Inferior parietal cortex (tissue), 1 donor: ENCODE data around the gene IGSF9B.
"Not testable (repeated sequence)": the region's sequence is repeated elsewhere in the genome, so short reads cannot be mapped to it uniquely, and the experiment has no call there.

Source experiments
- DNase-seq: peaks from one replicate; pipeline ENCODE4 v3.0.0-alpha.2; 2016; ENCODE audit errors: extremely low spot score

Gene IGSF9B

GRCh38 chr11:133956650-133957633 lies at the start of gene IGSF9B:
IGSF9B (minus strand) TSS chr11:133956968; CDS start chr11:133956754, 214 bp downstream.
- peak; percentile 80 for DNase-seq

- no peak for DNase-seq
These were observed 47.9 kb upstream of the IGSF9B start for GRCh38 chr11:134004496-134005172.

- no peak for DNase-seq
These were observed 47.2 kb upstream of the IGSF9B start for GRCh38 chr11:134003792-134004495.

GRCh38 chr11:134002819-134003218 lies 46.1 kb upstream of the IGSF9B start:
- not testable (repeated sequence) for DNase-seq

- not testable (repeated sequence) for DNase-seq
These were observed 45.6 kb upstream of the IGSF9B start for GRCh38 chr11:134002338-134002737.

GRCh38 chr11:134001596-134001995 lies 44.8 kb upstream of the IGSF9B start:
- DNase-seq: no peak

GRCh38 chr11:134001088-134001487 lies 44.3 kb upstream of the IGSF9B start:
- no peak for DNase-seq

GRCh38 chr11:133999355-133999754 lies 42.6 kb upstream of the IGSF9B start:
- no peak for DNase-seq

- no peak for DNase-seq
These were observed 40.8 kb upstream of the IGSF9B start for GRCh38 chr11:133997554-133997953.

GRCh38 chr11:133996671-133997070 lies 39.9 kb upstream of the IGSF9B start:
- no peak for DNase-seq

GRCh38 chr11:133995066-133995465 lies 38.3 kb upstream of the IGSF9B start:
- DNase-seq: no peak

GRCh38 chr11:133993921-133994320 lies 37.2 kb upstream of the IGSF9B start:
- DNase-seq: no peak

GRCh38 chr11:133993107-133993506 lies 36.3 kb upstream of the IGSF9B start:
- DNase-seq: no peak

GRCh38 chr11:133992121-133992520 lies 35.4 kb upstream of the IGSF9B start:
- no peak for DNase-seq

GRCh38 chr11:133991101-133991500 lies 34.3 kb upstream of the IGSF9B start:
- DNase-seq: no peak

GRCh38 chr11:133990501-133990900 lies 33.7 kb upstream of the IGSF9B start:
- no peak for DNase-seq

- no peak for DNase-seq
These were observed 32.1 kb upstream of the IGSF9B start for GRCh38 chr11:133988686-133989410.

- no peak for DNase-seq
These were observed 30.4 kb upstream of the IGSF9B start for GRCh38 chr11:133987171-133987570.

- no peak for DNase-seq
These were observed 29.5 kb upstream of the IGSF9B start for GRCh38 chr11:133985981-133986944.

GRCh38 chr11:133984828-133985227 lies 28.1 kb upstream of the IGSF9B start:
- no peak for DNase-seq
